HepG2 (cell line): Measurements from ENCODE around the gene BBS9.
"Not testable (repeated sequence)": the region's sequence is repeated elsewhere in the genome, so short reads cannot be mapped to it uniquely, and the experiment has no call there.

Experiments
- CEBPG ChIP-seq: IDR thresholded peaks from 2 replicates; pipeline ENCODE4 v1.6.1; 2016
- CTCF ChIP-seq: sonication (generic); formaldehyde crosslinking; IDR thresholded peaks from 2 replicates; pipeline ENCODE4 v1.5.0; 2020; ENCODE audit warnings: mild to moderate bottlenecking, missing genetic modification reagents, moderate library complexity
- HMG20B ChIP-seq: conservative IDR thresholded peaks from 2 replicates; pipeline ENCODE4 v1.6.1; 2016; ENCODE audit warnings: missing genetic modification reagents, missing compliant biosample characterization
- IRF1 ChIP-seq: sonication (generic); formaldehyde crosslinking; IDR thresholded peaks from 2 replicates; pipeline ENCODE4 v1.4.0; 2020; ENCODE audit warnings: low read depth, mild to moderate bottlenecking, missing genetic modification reagents

DNA sequence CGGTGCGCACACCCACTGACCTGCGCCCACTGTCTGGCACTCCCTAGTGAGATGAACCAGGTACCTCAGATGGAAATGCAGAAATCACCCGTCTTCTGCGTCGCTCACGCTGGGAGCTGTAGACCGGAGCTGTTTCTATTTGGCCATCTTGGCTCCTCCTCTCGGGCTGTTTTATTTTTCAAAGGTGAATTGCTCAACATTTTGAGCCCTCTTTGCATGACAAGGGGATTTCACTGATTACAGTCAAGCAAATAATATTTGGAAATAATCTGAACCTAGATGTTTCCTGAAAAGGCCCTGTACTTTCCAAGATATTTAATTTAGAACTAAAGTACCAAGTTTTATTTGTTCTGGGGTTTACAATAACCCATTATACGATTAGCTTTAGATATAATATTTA is 398.2 kb downstream of the BBS9 start:
- not testable (repeated sequence) for TF ChIP-seq CTCF (CRISPR knock-in tag); HMG20B (CRISPR knock-in tag); IRF1; CEBPG
